GM19099 (cell line): ENCODE results near the gene CARNS1.

Experiments used
- POLR2A ChIP-seq: IDR thresholded peaks from 3 replicates; pipeline ENCODE4 v1.6.1; 2011; ENCODE audit warnings: low read depth; ENCODE audit not compliant: insufficient read length; ENCODE audit errors: extremely low read depth

The CARNS1 gene

GRCh38 chr11:67428052-67429001 is 12.8 kb downstream of the CARNS1 start, which contains the start of gene RPS6KB2:
TSS of gene RPS6KB2 (plus strand) at chr11:67428494. CDS start at chr11:67428546, 52 bp downstream.
- peak; percentile 81 for TF ChIP-seq POLR2A

GRCh38 chr11:67429038-67429668 is 13.7 kb downstream of the CARNS1 start:
- TF ChIP-seq POLR2A, result no peak

GRCh38 chr11:67429722-67430121 is 14.2 kb downstream of the CARNS1 start:
- TF ChIP-seq POLR2A, result no peak

GRCh38 chr11:67431346-67432249 is 16.1 kb downstream of the CARNS1 start:
- TF ChIP-seq POLR2A, result no peak

GRCh38 chr11:67432655-67433349 is 17.3 kb downstream of the CARNS1 start:
- no peak for TF ChIP-seq POLR2A

GRCh38 chr11:67433536-67434394 is 18.3 kb downstream of the CARNS1 start:
- peak; percentile 22 for TF ChIP-seq POLR2A

GRCh38 chr11:67434395-67434881 is 19.0 kb downstream of the CARNS1 start:
- peak; percentile 67 for TF ChIP-seq POLR2A

GRCh38 chr11:67435031-67435726 is 19.7 kb downstream of the CARNS1 start:
- TF ChIP-seq POLR2A, result no peak

GRCh38 chr11:67435727-67436458 is 20.4 kb downstream of the CARNS1 start:
- TF ChIP-seq POLR2A, result peak; percentile 68

GRCh38 chr11:67436459-67437081 is 21.1 kb downstream of the CARNS1 start:
- TF ChIP-seq POLR2A, result peak; percentile 69

- TF ChIP-seq POLR2A, result peak; percentile 98
These were observed 21.8 kb downstream of the CARNS1 start, which contains the start of gene PTPRCAP for GRCh38 chr11:67437082-67437808. TSS of gene PTPRCAP (minus strand) at chr11:67437682. CDS start at chr11:67437619, 63 bp downstream.
